ENCODE data around the gene SLC16A8.
"Not testable (repeated sequence)": the region's sequence is repeated elsewhere in the genome, so short reads cannot be mapped to it uniquely, and the experiment has no call there.

GRCh38 chr22:38079208-38079607 is 4.8 kb downstream of the SLC16A8 start:
- not testable (repeated sequence) for TF ChIP-seq CTCF (IDR thresholded peaks at IDR 0.05; ENCODE audit: insufficient read depth, low read depth, low read length); EZH2 (IDR thresholded peaks at IDR 0.05; ENCODE audit: insufficient read depth, low read length)

Data from astrocyte (in vitro differentiated cells and primary cell).